Ishikawa (cell line): ENCODE data around the gene PLCE1.

Experiments used
- CEBPB ChIP-seq: IDR thresholded peaks from 2 replicates; pipeline ENCODE4 v1.6.1; 2012
- RAD21 ChIP-seq: IDR thresholded peaks from 2 replicates; pipeline ENCODE4 v1.6.1; 2012; ENCODE audit warnings: low read depth

DNA sequence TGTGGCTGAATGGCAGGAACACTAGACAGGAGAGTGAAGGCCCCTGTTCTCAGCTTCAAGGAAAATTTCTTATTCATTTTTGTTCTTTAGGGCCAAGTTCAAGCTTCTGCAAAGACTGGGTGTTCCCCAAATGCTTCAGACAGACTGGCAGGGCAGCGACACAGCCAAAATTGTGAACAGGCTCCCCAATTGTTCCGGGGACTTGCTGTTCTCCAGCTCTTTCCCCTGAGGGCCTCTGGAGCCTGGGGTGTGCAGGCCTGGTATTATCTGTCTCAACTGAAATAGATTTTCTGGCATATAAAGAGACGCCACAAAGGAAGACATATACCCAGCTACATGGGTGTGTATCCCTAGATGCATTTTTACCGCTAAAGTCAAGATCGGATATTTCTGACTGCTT lies 30.3 kb upstream of the PLCE1 start:
- TF ChIP-seq RAD21 (no peak), CEBPB (no peak)
